Transverse colon (tissue), 3 donors: ENCODE data around the gene RAB10.

Source experiments
- EP300 ChIP-seq: sonication (generic); formaldehyde crosslinking; IDR thresholded peaks from one replicate; pipeline ENCODE4 v1.6.1; 2017; ENCODE audit warnings: antibody characterized with exemption, low read depth
- TF ChIP-seq, protein P1 (sequence below), 5 experiments: fragments of 200-600 bp in 3 of 5; fragments of 450-650 bp in 2 of 5; sonication (generic) in 3 of 5; IDR thresholded peaks; 1 replicate in 2 of 5; 2 replicates in 3 of 5; pipeline ENCODE4 v1.5.1; 2016 to 2017; ENCODE audit warnings: antibody characterized with exemption in 5 of 5, inconsistent platforms in 3 of 5, mild to moderate bottlenecking in 2 of 5, moderate library complexity in 1 of 5

DNA sequence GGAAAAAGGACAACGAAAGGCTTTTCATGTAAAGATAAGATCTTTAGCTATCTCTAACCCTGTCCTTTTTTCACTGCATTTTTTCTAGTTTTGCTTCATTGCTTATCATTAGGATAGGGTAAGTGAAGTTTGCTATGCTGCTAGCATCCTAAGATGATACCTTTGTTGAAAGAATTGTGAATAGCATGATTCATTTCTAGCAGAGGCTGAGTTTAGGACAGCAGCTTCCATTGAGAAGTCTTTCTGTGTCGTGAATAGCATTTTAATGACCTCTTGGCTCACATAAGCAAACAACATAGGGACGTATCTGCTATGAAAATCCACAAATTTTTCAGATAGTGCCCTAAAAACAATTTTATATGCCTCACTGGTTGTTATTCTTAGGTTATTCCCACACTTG lies 102.6 kb downstream of the RAB10 start:
- TF ChIP-seq, protein P1, sequence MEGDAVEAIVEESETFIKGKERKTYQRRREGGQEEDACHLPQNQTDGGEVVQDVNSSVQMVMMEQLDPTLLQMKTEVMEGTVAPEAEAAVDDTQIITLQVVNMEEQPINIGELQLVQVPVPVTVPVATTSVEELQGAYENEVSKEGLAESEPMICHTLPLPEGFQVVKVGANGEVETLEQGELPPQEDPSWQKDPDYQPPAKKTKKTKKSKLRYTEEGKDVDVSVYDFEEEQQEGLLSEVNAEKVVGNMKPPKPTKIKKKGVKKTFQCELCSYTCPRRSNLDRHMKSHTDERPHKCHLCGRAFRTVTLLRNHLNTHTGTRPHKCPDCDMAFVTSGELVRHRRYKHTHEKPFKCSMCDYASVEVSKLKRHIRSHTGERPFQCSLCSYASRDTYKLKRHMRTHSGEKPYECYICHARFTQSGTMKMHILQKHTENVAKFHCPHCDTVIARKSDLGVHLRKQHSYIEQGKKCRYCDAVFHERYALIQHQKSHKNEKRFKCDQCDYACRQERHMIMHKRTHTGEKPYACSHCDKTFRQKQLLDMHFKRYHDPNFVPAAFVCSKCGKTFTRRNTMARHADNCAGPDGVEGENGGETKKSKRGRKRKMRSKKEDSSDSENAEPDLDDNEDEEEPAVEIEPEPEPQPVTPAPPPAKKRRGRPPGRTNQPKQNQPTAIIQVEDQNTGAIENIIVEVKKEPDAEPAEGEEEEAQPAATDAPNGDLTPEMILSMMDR (IDR thresholded peaks at IDR 0.05): no peak
- no peak for TF ChIP-seq EP300
